HepG2 (cell line): ENCODE results near the gene DRAP1. TPM values are rescaled to one million over a fixed set of nuclear protein-coding genes. Genes with fewer than 3 reads are reported as not detected.
A peak's percentile ranks its signal among the peaks of the same experiment; 100 is the strongest.

ENCODE experiments used
- CREM ChIP-seq, 2 experiments: sonication (generic) in 1 of 2; formaldehyde crosslinking in 1 of 2; IDR thresholded peaks; 2 replicates each; pipeline versions ENCODE4 v1.4.0 to v1.6.1; 2016 to 2020; ENCODE audit warnings: antibody characterized with exemption in 1 of 2, mild to moderate bottlenecking in 1 of 2, missing genetic modification reagents in 1 of 2
- HOXA3 ChIP-seq: sonication (generic); formaldehyde crosslinking; IDR thresholded peaks from 2 replicates; pipeline ENCODE4 v1.5.0; 2020; ENCODE audit warnings: missing genetic modification reagents
- IRX3 ChIP-seq: sonication (generic); formaldehyde crosslinking; IDR thresholded peaks from 2 replicates; pipeline ENCODE4 v1.8.1; 2023; ENCODE audit warnings: mild to moderate bottlenecking, low read depth, missing genetic modification reagents, borderline replicate concordance
- MXI1 ChIP-seq: IDR thresholded peaks from 3 replicates; pipeline ENCODE4 v1.6.1; 2012; ENCODE audit warnings: low read depth, low read length, inconsistent platforms, borderline replicate concordance
- POLR2G ChIP-seq: fragments of 200-400 bp; formaldehyde crosslinking; IDR thresholded peaks from 2 replicates; pipeline ENCODE4 v1.6.1; 2018; ENCODE audit warnings: mild to moderate bottlenecking, low read depth, low read length, moderate library complexity
- TEAD3 ChIP-seq: optimal IDR thresholded peaks from 2 replicates; pipeline ENCODE3; 2016; ENCODE audit warnings: borderline replicate concordance
- XRCC5 ChIP-seq: fragments of 200-400 bp; formaldehyde crosslinking; optimal IDR thresholded peaks from 2 replicates; pipeline ENCODE3; 2017; ENCODE audit warnings: mild to moderate bottlenecking, low read length
- ZNF235 ChIP-seq: sonication (generic); formaldehyde crosslinking; IDR thresholded peaks from 2 replicates; pipeline ENCODE4 v1.8.1; 2023; ENCODE audit warnings: mild to moderate bottlenecking, missing genetic modification reagents, borderline replicate concordance
- ZNF251 ChIP-seq: sonication (generic); formaldehyde crosslinking; IDR thresholded peaks from 2 replicates; pipeline ENCODE4 v1.9.0; 2021; ENCODE audit warnings: mild to moderate bottlenecking, missing genetic modification reagents
- ZNF350 ChIP-seq: sonication (generic); formaldehyde crosslinking; IDR thresholded peaks from 2 replicates; pipeline ENCODE4 v1.4.0; 2020; ENCODE audit warnings: mild to moderate bottlenecking, low read depth, missing genetic modification reagents, borderline replicate concordance
- ZNF629 ChIP-seq: sonication (generic); formaldehyde crosslinking; conservative IDR thresholded peaks from 2 replicates; pipeline ENCODE4 v1.5.0; 2020; ENCODE audit warnings: missing genetic modification reagents
- ZNF703 ChIP-seq: sonication (generic); formaldehyde crosslinking; IDR thresholded peaks from 2 replicates; pipeline ENCODE4 v1.5.1; 2020; ENCODE audit warnings: missing genetic modification reagents, mild to moderate bottlenecking, moderate library complexity, borderline replicate concordance
- ZNF879 ChIP-seq: sonication (generic); formaldehyde crosslinking; IDR thresholded peaks from 2 replicates; pipeline ENCODE4 v1.8.1; 2023; ENCODE audit warnings: missing genetic modification reagents
- ZSCAN22 ChIP-seq: sonication (generic); formaldehyde crosslinking; IDR thresholded peaks from 2 replicates; pipeline ENCODE4 v1.4.0; 2020; ENCODE audit warnings: mild to moderate bottlenecking, missing genetic modification reagents
- polyA plus RNA-seq, 8 experiments: library from polyadenylated mRNA; depleted of rRNA in 3 of 8; stranded (reverse) in 7 of 8; unstranded in 1 of 8; fragments of >200 nt; fragmentation: Illumina TruSeq in 4 of 8; extraction: Trizol in 4 of 8; gene quantifications; 2 replicates each; pipeline versions ENCODE4 v1.2.1 to v1.2.3, GENCODE V29; 2011 to 2016; ENCODE audit warnings: low read depth in 4 of 8, missing spikeins in 1 of 8, mixed read lengths in 1 of 8; ENCODE audit not compliant: insufficient read depth in 1 of 8
- total RNA-seq, 5 experiments: library from RNA; depleted of rRNA; stranded (reverse); fragments of >200 nt; fragmentation: Illumina TruSeq; extraction: Trizol; gene quantifications; 2 replicates each; pipeline ENCODE4 v1.2.3, GENCODE V29; 2016; ENCODE audit warnings: low read depth in 1 of 5
- TF ChIP-seq, protein P1 (sequence below): sonication (generic); formaldehyde crosslinking; IDR thresholded peaks from 2 replicates; pipeline ENCODE4 v1.4.0; 2020; ENCODE audit warnings: missing genetic modification reagents, borderline replicate concordance
- TF ChIP-seq, protein P2 (sequence below): sonication (generic); formaldehyde crosslinking; IDR thresholded peaks from 2 replicates; pipeline ENCODE4 v1.4.0; 2020; ENCODE audit warnings: mild to moderate bottlenecking, low read depth, missing genetic modification reagents
- TF ChIP-seq, protein P3 (sequence below): sonication (generic); formaldehyde crosslinking; IDR thresholded peaks from 2 replicates; pipeline ENCODE4 v1.4.0; 2020; ENCODE audit warnings: mild to moderate bottlenecking, low read depth, missing genetic modification reagents
- TF ChIP-seq, protein P4 (sequence below): sonication (generic); formaldehyde crosslinking; IDR thresholded peaks from 2 replicates; pipeline ENCODE4 v1.4.0; 2020; ENCODE audit warnings: missing genetic modification reagents
- TF ChIP-seq, protein P5 (sequence below): IDR thresholded peaks from 2 replicates; pipeline ENCODE4 v1.6.1; 2016; ENCODE audit warnings: missing compliant biosample characterization, missing genetic modification reagents, borderline replicate concordance

Gene DRAP1
- total and polyA plus RNA-seq, 2 of the 13 experiments (the other 11 are each of a cell fraction or from before 2014, with no cell fraction given): 46.8 to 52.3 TPM

DNA sequence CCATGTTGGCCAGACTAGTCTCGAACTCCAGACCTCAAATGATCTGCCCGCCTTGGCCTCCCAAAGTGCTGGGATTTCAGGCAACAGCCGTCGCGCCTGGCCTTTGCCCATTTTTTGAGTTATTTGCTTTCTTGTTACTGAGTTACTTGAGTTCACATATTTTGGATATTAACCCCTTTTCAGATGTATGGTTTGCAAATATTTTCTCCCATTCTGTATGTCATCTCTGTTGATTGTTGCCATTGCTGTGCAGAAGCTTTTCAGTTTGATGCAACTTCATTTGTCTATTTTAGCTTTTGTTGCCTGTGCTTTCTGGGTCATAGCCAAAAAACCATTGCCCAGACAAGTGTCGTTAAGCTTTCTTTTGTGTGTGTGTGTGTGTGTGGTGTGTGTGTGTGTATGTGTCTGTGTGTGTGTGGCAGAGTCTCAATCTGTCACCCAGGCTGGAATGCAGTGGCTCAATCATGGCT is 32.9 kb downstream of the DRAP1 start (continued):
- TF ChIP-seq ZNF879 (CRISPR knock-in tag) (no peak), IRX3 (CRISPR knock-in tag) (no peak), HOXA3 (no peak), MXI1 (no peak), ZNF251 (no peak), ZNF629 (CRISPR knock-in tag) (peak; percentile 58; the same call in 1 of the 2 replicates), TEAD3 (CRISPR knock-in tag) (peak; percentile 47), XRCC5 (no peak), ZNF235 (CRISPR knock-in tag) (no peak), CREM (IDR thresholded peaks at IDR 0.05) (no peak), CREM (CRISPR knock-in tag; IDR thresholded peaks at IDR 0.05) (no peak), POLR2G (no peak), ZNF350 (no peak), ZNF703 (CRISPR knock-in tag) (no peak), ZSCAN22 (no peak)
- TF ChIP-seq, protein P1, sequence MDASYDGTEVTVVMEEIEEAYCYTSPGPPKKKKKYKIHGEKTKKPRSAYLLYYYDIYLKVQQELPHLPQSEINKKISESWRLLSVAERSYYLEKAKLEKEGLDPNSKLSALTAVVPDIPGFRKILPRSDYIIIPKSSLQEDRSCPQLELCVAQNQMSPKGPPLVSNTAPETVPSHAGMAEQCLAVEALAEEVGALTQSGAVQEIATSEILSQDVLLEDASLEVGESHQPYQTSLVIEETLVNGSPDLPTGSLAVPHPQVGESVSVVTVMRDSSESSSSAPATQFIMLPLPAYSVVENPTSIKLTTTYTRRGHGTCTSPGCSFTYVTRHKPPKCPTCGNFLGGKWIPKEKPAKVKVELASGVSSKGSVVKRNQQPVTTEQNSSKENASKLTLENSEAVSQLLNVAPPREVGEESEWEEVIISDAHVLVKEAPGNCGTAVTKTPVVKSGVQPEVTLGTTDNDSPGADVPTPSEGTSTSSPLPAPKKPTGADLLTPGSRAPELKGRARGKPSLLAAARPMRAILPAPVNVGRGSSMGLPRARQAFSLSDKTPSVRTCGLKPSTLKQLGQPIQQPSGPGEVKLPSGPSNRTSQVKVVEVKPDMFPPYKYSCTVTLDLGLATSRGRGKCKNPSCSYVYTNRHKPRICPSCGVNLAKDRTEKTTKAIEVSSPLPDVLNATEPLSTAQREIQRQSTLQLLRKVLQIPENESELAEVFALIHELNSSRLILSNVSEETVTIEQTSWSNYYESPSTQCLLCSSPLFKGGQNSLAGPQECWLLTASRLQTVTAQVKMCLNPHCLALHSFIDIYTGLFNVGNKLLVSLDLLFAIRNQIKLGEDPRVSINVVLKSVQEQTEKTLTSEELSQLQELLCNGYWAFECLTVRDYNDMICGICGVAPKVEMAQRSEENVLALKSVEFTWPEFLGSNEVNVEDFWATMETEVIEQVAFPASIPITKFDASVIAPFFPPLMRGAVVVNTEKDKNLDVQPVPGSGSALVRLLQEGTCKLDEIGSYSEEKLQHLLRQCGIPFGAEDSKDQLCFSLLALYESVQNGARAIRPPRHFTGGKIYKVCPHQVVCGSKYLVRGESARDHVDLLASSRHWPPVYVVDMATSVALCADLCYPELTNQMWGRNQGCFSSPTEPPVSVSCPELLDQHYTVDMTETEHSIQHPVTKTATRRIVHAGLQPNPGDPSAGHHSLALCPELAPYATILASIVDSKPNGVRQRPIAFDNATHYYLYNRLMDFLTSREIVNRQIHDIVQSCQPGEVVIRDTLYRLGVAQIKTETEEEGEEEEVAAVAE (CRISPR knock-in tag): no peak
- TF ChIP-seq, protein P2, sequence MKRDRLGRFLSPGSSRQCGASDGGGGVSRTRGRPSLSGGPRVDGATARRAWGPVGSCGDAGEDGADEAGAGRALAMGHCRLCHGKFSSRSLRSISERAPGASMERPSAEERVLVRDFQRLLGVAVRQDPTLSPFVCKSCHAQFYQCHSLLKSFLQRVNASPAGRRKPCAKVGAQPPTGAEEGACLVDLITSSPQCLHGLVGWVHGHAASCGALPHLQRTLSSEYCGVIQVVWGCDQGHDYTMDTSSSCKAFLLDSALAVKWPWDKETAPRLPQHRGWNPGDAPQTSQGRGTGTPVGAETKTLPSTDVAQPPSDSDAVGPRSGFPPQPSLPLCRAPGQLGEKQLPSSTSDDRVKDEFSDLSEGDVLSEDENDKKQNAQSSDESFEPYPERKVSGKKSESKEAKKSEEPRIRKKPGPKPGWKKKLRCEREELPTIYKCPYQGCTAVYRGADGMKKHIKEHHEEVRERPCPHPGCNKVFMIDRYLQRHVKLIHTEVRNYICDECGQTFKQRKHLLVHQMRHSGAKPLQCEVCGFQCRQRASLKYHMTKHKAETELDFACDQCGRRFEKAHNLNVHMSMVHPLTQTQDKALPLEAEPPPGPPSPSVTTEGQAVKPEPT (CRISPR knock-in tag): no peak
- TF ChIP-seq, protein P3, sequence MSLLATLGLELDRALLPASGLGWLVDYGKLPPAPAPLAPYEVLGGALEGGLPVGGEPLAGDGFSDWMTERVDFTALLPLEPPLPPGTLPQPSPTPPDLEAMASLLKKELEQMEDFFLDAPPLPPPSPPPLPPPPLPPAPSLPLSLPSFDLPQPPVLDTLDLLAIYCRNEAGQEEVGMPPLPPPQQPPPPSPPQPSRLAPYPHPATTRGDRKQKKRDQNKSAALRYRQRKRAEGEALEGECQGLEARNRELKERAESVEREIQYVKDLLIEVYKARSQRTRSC (CRISPR knock-in tag): no peak
- TF ChIP-seq, protein P4, sequence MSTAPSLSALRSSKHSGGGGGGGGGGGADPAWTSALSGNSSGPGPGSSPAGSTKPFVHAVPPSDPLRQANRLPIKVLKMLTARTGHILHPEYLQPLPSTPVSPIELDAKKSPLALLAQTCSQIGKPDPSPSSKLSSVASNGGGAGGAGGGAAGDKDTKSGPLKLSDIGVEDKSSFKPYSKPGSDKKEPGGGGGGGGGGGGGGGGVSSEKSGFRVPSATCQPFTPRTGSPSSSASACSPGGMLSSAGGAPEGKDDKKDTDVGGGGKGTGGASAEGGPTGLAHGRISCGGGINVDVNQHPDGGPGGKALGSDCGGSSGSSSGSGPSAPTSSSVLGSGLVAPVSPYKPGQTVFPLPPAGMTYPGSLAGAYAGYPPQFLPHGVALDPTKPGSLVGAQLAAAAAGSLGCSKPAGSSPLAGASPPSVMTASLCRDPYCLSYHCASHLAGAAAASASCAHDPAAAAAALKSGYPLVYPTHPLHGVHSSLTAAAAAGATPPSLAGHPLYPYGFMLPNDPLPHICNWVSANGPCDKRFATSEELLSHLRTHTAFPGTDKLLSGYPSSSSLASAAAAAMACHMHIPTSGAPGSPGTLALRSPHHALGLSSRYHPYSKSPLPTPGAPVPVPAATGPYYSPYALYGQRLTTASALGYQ: no peak
- TF ChIP-seq, protein P5, sequence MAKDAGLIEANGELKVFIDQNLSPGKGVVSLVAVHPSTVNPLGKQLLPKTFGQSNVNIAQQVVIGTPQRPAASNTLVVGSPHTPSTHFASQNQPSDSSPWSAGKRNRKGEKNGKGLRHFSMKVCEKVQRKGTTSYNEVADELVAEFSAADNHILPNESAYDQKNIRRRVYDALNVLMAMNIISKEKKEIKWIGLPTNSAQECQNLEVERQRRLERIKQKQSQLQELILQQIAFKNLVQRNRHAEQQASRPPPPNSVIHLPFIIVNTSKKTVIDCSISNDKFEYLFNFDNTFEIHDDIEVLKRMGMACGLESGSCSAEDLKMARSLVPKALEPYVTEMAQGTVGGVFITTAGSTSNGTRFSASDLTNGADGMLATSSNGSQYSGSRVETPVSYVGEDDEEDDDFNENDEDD (CRISPR knock-in tag): no peak
